Hepatocyte (in vitro differentiated cells): ENCODE results near the gene CFAP77. TPM values are rescaled to one million over a fixed set of nuclear protein-coding genes. Genes with fewer than 3 reads are reported as not detected.

Experiments used
- DNase-seq: peaks from one replicate; pipeline ENCODE4 v3.0.0-alpha.2; 2016; ENCODE audit warnings: low spot score
- H2AFZ ChIP-seq: fragments of 200-600 bp; sonication (generic); 2 replicates; pipeline ENCODE4 v1.6.0; 2016; ENCODE audit warnings: antibody characterized with exemption, mild to moderate bottlenecking
- H3K27ac ChIP-seq: fragments of 200-600 bp; sonication (generic); 2 replicates; pipeline ENCODE4 v1.5.1; 2016; ENCODE audit warnings: mild to moderate bottlenecking
- H3K27me3 ChIP-seq: fragments of 200-600 bp; sonication (generic); 2 replicates; pipeline ENCODE4 v1.6.1; 2016
- H3K36me3 ChIP-seq: fragments of 200-600 bp; sonication (generic); replicated peaks from 2 replicates; pipeline ENCODE4 v1.5.1; 2016; ENCODE audit warnings: low read depth; ENCODE audit not compliant: insufficient read depth
- H3K4me1 ChIP-seq: fragments of 200-600 bp; sonication (generic); 2 replicates; pipeline ENCODE4 v1.5.1; 2016; ENCODE audit warnings: mild to moderate bottlenecking, moderate library complexity; ENCODE audit not compliant: insufficient read depth
- H3K4me2 ChIP-seq: fragments of 200-600 bp; sonication (generic); 2 replicates; pipeline ENCODE4 v1.6.0; 2016
- H3K4me3 ChIP-seq: fragments of 200-600 bp; sonication (generic); 2 replicates; pipeline ENCODE4 v1.5.1; 2016; ENCODE audit warnings: mild to moderate bottlenecking
- H3K79me2 ChIP-seq: fragments of 200-600 bp; sonication (generic); 2 replicates; pipeline ENCODE4 v1.6.0; 2017; ENCODE audit warnings: mild to moderate bottlenecking
- H3K9me2 ChIP-seq: fragments of 200-600 bp; sonication (generic); replicated peaks from 2 replicates; pipeline ENCODE4 v1.6.0; 2017; ENCODE audit warnings: mild to moderate bottlenecking; ENCODE audit not compliant: insufficient read depth
- H3K9me3 ChIP-seq: fragments of 200-600 bp; sonication (generic); 2 replicates; pipeline ENCODE4 v1.5.1; 2016; ENCODE audit warnings: low read depth, mild to moderate bottlenecking
- H4K20me1 ChIP-seq: fragments of 200-600 bp; sonication (generic); 2 replicates; pipeline ENCODE4 v1.6.0; 2016; ENCODE audit warnings: mild to moderate bottlenecking; ENCODE audit not compliant: insufficient read depth, poor library complexity, severe bottlenecking
- CTCF ChIP-seq: fragments of 200-600 bp; sonication (generic); IDR thresholded peaks from 2 replicates; pipeline ENCODE4 v1.5.1; 2016; ENCODE audit warnings: antibody characterized with exemption, mild to moderate bottlenecking; ENCODE audit not compliant: poor library complexity
- EZH2 ChIP-seq: fragments of 200-600 bp; sonication (generic); IDR thresholded peaks from 2 replicates; pipeline ENCODE4 v1.6.1; 2016; ENCODE audit warnings: antibody characterized with exemption, mild to moderate bottlenecking, borderline replicate concordance
- EZH2phosphoT487 ChIP-seq: fragments of 200-600 bp; sonication (generic); IDR thresholded peaks from one replicate; pipeline ENCODE4 v1.6.1; 2018; ENCODE audit warnings: antibody characterized with exemption, mild to moderate bottlenecking, low read depth, moderate library complexity; ENCODE audit not compliant: unreplicated experiment, severe bottlenecking
- WGBS: methylation state at CpG from one replicate; pipeline ENCODE4 v1.1.6; 2016; ENCODE audit warnings: low lambda C conversion rate; ENCODE audit errors: missing lambda C conversion rate; 5-methylcytosine and 5-hydroxymethylcytosine counted together
- polyA plus RNA-seq: library from polyadenylated mRNA; unstranded; fragments of >200 nt; fragmentation: Nextera tagmentation; extraction: Ambion mirVana; gene quantifications from 2 replicates; pipeline ENCODE4 v1.2.1, GENCODE V29; 2016
- total RNA-seq: library from RNA; depleted of rRNA; stranded (reverse); fragments of >200 nt; gene quantifications from 2 replicates; pipeline ENCODE4 v1.2.3, GENCODE V29; 2014

CFAP77 gene
- total and polyA plus RNA-seq, 2 experiments from 2014 or later = 0.70 to 1.2 TPM

GRCh38 chr9:132424857-132425674 lies 15.1 kb downstream of the CFAP77 start:
- TF ChIP-seq EZH2phosphoT487 (no peak), CTCF (no peak), EZH2 (no peak)
- 35% methylated on average over 22 of the region's 22 CpGs for WGBS
- no peaks in the 10 kb centered on the region for H3K9me3 ChIP-seq
- DNase-seq = no peak
- no peak overlapping the region for H3K27ac ChIP-seq
- H2AFZ ChIP-seq = no peak overlapping the region
- H3K9me2 ChIP-seq = no peaks in the 10 kb centered on the region
- no peaks in the 10 kb centered on the region for H3K36me3 ChIP-seq
- H4K20me1 ChIP-seq = no peaks in the 10 kb centered on the region
- no peaks in the 10 kb centered on the region for H3K4me1 ChIP-seq
- H3K4me3 ChIP-seq = no peak overlapping the region
- H3K4me2 ChIP-seq = no peak overlapping the region
- H3K27me3 ChIP-seq = peaks cover 55% of the 10 kb centered on the region
- no peaks in the 10 kb centered on the region for H3K79me2 ChIP-seq

- Histone ChIP-seq H3K4me1 (no peaks in the 10 kb centered on the region), H3K27me3 (peaks cover 59% of the 10 kb centered on the region), H4K20me1 (no peaks in the 10 kb centered on the region), H3K36me3 (no peaks in the 10 kb centered on the region), H3K4me3 (no peak overlapping the region), H3K9me3 (no peaks in the 10 kb centered on the region), H2AFZ (no peak overlapping the region), H3K27ac (no peak overlapping the region), H3K4me2 (no peak overlapping the region), H3K79me2 (no peaks in the 10 kb centered on the region), H3K9me2 (no peaks in the 10 kb centered on the region)
- no peak for DNase-seq
- WGBS = 43% methylated on average over 7 of the region's 7 CpGs
- TF ChIP-seq EZH2phosphoT487 (no peak), CTCF (no peak), EZH2 (no peak)
Measured at GRCh38 chr9:132425675-132426062, 15.7 kb downstream of the CFAP77 start.

- no peak overlapping the region for H3K27ac ChIP-seq
- no peaks in the 10 kb centered on the region for H4K20me1 ChIP-seq
- H3K9me2 ChIP-seq = no peaks in the 10 kb centered on the region
- 69% methylated on average over 17 of the region's 17 CpGs for WGBS
- H3K4me3 ChIP-seq = no peak overlapping the region
- no peak overlapping the region for H2AFZ ChIP-seq
- peaks cover 66% of the 10 kb centered on the region for H3K27me3 ChIP-seq
- no peak for DNase-seq
- no peak for TF ChIP-seq EZH2
- TF ChIP-seq CTCF = no peak
- TF ChIP-seq EZH2phosphoT487 = no peak
- no peaks in the 10 kb centered on the region for H3K79me2 ChIP-seq
- no peaks in the 10 kb centered on the region for H3K36me3 ChIP-seq
- no peak overlapping the region for H3K4me2 ChIP-seq
- no peaks in the 10 kb centered on the region for H3K4me1 ChIP-seq
- no peaks in the 10 kb centered on the region for H3K9me3 ChIP-seq
Measured at GRCh38 chr9:132426639-132427414, 16.8 kb downstream of the CFAP77 start.
